GM12874 (cell line): ENCODE data around the gene ZDHHC19.

Experiments
- CTCF ChIP-seq: IDR thresholded peaks from 2 replicates; pipeline ENCODE4 v1.5.1; 2011; ENCODE audit warnings: low read depth, mild to moderate bottlenecking, control low read depth, low read length, moderate library complexity; ENCODE audit not compliant: insufficient read depth

The ZDHHC19 gene

GRCh38 chr3:196232154-196232881 lies 21.1 kb upstream of the ZDHHC19 start:
- no peak for TF ChIP-seq CTCF

- no peak for TF ChIP-seq CTCF
Observed at GRCh38 chr3:196227629-196228493, 16.7 kb upstream of the ZDHHC19 start.

GRCh38 chr3:196227121-196227561 lies 15.9 kb upstream of the ZDHHC19 start:
- TF ChIP-seq CTCF = no peak

GRCh38 chr3:196225763-196226364 lies 14.7 kb upstream of the ZDHHC19 start:
- no peak for TF ChIP-seq CTCF

- TF ChIP-seq CTCF = no peak
Observed at GRCh38 chr3:196225086-196225485, 13.9 kb upstream of the ZDHHC19 start.

- no peak for TF ChIP-seq CTCF
Observed at GRCh38 chr3:196222876-196223595, 11.8 kb upstream of the ZDHHC19 start.
